KG1 (cell line): ENCODE data around the gene KLC4.

Experiments
- DNase-seq: peaks from one replicate; lab custom pipeline; 2025; lab: John Stamatoyannopoulos, UW

KLC4 gene

DNA sequence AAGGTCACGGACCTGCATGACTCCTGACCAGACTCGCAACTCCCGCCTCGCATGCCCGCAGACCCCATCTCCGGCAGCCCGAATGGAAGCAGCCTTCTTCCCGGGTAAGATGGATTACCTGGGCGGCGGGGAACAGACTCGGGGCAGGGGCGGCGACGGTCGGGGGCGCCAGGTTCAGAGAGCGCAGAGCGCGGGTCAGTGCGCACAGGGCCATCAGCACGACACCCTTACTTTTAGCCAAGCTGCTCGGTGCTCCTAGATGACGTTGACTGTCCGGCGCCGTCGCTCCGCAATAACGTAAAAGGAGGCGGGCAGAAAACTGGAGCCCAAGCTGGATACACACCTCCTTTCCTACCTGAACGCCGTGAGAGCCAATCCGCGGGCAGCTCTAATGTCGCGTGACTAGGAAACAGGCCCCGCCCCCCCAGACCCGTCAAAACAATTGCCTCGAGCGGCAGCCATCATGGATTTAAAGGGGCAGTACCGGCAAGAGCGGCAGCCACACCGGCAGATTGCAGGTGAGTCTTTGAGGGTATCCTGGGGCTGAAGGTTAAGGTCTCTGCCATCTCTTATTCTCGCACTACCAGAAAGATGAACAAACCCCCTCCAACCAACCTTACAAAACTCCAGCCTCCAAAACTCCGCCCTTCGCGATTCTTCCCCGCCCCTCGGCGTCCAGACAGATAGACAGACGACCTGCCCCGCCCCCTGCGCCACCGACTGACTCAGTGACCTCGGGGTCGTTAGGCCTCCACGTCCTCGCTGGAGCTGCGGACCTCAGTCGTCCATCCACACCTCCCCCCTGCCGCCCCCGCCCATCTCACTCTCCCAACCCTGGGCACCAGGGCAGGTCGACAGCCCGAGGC is at the start of gene KLC4, which contains the start of gene MRPL2:
KLC4 (plus strand) TSS at position 464 of the 866 bp plus-strand sequence. CDS start 1,705 bp downstream, outside the sequence.
MRPL2 (minus strand) TSS at position 267 of the 866 bp plus-strand sequence; CDS start at position 214, 53 bp downstream.
- DNase-seq: peak; percentile 98

DNA sequence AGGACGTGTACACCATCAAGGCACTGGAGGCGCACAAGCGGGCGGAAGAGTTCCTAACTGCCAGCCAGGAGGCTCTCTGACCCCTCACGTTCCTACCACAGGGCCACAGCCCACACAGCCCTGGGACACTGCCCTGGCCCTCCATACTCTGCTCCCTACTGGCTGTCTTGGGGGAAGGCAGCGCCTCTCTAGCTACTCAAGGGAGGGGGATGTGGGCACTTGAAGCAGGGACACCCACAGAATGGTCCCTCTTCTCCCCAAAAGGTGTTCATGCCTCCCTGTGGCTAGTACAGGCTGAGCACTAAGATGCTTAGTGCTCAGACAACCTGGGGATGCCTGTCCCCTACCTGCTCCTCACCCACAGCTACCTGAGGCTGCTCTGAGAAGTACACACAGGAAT is 48.2 kb upstream of the KLC4 start:
- DNase-seq: no peak

DNA sequence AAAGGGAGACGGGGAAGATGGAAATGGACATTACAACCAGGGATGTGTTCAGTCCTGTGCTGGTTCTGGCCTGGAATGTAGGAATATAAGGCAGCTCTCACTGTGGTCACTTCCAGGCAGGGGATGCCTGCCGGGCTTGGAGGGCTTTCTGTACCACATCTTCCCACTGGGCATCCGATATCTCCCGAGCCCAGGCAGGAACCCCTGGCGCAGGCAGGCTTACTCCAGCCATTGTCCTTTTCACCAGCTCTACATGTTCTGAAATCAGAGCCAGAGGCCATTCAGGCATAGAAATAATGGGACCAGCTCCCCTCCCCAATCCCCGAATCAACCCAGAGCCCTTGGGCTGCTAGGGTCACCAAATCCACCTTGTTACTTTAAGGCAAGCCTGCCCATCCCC is 47.1 kb upstream of the KLC4 start:
- no peak for DNase-seq

DNA sequence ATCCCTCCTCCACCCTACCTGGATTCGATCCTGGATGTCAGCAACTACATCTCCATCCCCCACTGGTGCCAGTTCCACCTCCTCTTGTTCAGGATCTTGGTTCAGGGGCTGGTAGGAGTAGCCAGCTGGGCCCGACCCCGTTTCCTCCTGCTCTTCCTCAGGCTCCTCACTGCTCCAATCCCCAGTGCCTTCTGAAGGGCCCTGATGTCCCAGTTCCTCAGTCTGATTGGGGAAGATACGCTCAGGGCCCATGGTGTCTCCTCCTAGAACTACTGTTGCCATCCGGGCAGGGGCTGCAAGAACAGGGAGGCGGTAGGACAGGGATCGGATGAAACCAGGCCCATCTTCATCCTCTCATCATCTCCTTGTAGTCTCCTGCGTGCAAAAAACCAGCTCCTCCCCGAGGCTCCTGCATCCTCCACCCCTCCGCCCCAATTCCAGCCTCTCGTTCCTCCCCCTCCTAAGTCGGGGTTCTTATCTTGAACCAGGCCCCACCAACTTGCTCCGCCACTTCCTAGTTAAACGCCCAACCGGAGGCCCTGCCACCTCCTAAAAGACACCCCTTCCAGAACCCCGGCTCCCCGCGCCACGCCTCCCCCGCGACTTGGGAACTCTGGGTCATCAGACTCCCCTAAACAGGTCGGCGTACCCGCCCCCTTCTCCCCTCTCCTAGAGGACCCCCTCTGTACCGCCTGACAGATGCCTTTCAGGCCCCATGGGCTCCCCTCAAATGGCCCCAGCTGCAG is 46.2 kb upstream of the KLC4 start:
- DNase-seq: no peak

DNA sequence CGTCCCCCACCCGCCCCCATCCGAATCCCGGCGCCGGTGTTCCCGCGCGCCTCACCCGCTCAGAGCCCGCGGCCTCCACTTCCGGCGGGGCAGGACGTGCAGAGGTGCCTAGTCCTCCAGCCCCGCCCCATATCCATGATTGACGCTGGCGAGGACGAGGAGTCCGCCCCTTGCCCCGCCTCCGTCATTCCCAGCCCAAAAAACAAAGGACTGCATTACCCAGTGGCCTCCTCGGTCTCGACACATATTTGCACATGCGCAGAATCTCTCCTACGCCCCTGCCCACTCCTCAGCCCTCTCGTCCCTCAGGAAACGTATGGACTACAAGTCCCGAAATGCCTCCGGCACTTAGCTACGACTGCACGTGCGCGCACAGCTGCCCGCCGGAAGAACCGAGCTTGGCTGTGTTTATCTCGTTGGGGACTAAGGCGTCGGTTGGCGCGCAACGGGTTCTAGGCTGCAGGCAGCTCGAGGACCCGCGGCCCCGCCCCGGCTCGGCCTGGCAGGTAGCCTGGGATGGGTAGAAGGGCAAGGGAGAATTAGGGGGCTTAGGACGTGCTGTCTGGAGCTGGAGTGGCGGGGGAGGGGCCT is 45.5 kb upstream of the KLC4 start, which contains the start of the genes KLHDC3 and MEA1:
KLHDC3 (plus strand) TSS at position 407 of the 591 bp plus-strand sequence. CDS start 2,944 bp downstream, outside the sequence.
MEA1 (minus strand) TSS at position 104 of the 591 bp plus-strand sequence. CDS start 133 bp downstream, outside the sequence.
- peak; percentile 95 for DNase-seq

DNA sequence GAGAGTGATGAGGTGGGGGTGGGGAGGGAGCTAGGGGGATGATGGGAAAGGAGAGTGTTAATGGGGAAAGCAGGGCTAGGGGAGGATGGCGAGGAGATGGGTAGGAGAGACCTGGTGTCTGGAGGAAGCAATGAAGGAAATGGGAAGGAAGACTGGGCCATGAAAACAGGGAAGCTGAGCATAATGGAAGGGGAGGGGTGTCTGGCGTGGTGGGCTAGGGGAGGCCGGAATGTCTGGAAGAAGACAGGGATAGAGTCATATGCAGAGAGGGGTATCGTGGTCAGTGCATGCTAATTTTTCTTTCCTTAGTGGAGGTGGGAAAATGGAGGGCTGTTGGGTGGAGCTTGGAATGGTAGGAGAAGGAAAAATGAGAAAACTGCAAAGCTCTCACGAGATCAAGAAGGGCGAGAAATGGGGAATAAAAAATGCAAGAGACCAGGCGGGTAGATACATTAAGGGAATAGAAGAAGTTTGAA is 45.0 kb upstream of the KLC4 start:
- DNase-seq: no peak

DNA sequence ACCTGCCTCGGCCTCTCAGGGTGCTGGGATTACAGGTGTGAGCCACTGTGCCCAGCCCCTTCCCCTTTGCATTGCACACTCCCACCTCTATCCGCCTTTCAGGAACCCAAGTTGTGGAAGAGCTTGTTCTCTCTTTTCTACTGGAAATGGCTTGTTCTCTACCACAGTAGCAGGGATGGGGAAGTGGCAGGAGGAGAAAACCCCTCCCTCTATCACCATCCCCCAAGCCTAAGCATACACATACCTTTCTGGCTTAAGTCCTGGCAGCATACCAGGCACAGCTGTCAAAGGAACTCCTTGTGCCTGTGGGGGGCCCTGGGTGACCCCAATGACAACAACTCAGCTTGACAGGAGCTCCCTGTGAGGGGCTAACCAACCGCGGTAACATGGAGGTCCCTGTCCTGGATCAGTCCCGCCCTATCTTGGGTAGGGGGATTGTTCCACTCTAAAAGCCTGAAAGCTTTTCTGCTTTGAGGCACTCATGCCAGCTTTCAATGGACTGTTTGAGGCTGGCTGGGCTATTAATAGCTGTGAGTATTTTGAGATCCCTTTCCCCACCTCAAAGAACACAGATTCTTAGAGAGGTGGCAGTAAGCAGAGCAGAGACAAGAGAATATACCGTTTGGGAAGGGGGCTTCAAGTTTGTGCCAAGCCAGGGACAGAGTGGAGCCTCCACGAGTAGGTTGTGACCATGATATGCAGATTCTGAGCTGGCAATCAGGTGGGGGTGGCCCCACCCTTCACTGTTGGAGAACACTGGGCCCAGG is 43.1 kb upstream of the KLC4 start:
- no peak for DNase-seq

DNA sequence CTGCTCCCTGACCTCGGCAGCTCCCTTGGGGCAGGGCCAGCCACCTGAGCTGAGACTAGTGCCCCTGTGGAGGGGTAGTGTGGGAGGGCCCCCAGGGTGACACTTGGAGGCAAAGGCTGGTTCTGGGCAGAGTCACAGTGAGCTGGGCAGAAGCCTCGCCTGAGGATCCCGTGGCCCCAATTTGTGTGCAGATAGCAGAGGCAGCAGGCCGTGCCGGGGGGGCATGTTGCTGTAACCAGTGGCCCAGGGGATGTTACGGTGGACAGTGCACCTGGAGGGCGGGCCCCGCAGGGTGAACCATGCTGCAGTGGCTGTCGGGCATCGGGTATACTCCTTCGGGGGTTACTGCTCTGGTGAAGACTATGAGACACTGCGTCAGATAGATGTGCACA is 42.5 kb upstream of the KLC4 start:
- no peak for DNase-seq

DNA sequence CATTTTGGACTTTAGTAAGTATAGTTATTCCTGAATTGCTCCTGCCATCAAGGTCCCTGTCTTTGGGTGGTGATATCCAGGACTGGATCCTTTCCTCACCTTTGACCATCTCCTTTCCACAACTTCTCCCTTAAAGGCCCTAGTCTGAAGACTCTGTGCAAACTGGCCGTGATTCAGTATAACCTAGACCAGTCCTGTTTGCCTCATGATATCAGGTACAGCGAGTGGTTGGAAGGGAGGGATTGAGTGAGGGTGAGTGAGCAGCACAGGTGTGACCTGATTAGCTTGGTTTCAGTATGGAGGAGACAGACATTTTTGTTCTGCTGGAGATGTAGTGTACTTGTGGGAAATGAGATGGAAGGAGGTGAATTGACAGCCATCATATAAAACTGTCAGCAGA is 40.3 kb upstream of the KLC4 start:
- no peak for DNase-seq

DNA sequence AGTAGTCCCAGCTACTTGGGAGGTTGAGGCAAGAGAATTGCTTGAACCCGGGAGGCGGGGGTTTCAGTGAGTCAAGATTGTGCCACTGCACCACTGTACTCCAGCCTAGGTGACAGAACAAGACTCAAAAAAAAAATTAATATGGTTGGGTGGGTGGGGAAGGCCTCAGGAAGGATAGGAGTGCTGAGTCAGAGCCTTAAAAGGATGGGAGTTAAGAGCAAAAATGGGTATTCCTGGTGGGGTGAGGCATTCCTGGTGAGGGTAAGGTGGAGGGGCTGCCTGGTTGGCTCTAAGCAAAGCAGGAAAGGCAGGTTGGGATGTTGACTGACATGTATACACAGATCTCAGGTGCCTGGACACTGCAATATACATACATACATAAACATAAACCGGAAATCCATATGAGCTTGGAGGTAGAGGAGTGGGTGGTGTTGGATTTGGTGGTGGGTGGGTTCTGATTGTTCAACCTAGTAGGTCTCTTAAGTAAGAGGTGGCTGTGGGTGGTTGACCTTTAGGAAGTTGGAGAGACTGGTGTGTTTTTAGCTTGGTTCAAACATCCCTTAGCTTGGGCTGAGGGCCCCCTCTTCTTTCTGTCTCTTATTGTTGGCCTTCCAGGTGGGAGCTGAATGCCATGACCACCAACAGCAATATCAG is 39.3 kb upstream of the KLC4 start:
- DNase-seq: no peak

DNA sequence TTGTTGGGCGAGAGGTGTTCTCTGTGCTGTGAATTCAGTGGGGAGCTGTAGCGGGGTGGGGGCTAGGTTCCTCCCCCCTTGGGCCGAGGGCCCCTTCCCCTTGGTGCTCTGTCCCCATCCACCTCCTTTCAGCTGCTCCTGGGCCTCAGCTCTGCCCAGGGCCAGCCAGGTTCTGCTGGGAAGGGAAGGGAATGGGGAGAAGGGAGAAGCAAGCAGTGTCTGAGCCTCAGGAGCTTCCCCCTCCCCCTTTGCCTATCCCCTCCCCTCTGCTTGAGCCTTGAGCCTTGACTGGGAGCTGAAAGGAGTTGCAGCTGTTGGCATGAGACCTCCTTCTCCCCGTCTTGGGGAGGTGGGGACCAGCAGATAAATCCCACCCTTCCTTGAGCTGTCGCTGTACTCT is 38.6 kb upstream of the KLC4 start:
- DNase-seq: no peak

DNA sequence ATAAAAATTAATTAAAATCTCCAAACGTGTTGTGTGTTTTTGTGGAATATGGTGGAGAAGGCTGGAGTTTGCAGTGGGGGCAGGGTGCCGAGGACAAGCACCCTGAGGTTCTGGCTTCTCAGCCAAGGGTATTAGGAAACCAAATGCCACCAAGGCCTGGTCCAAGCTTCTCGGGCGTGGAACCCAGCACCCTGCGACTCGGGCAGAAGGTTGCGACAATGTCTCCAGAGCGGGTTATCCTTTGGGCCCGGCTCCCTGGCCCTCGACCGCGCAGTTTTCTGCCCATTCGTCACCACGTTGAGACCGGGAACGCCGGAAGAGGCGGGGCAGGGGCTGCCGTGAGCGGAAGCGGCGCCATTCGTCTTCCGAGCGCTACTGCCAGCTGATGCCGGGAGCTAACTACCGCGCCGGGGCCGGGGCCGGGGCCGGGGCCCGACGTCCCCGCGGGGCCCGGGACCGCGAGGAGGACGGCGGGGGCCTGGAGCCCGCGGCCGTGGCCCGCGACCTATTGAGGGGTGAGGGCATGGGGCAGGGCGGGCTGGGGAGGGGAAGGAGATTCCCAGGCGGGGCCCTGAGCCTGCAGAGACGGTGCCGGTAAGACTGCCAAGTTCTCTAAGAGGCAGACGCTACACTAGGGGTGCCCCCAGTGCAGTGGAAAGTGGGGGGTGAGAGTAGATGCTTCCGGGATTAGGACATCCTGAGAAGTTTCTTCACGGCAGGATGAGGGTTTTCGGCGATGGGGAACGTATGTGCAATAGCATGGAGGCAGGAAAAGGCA is 38.0 kb upstream of the KLC4 start, which contains the start of gene RRP36:
RRP36 (plus strand) TSS at position 354 of the 778 bp plus-strand sequence; CDS start at position 386, 32 bp downstream.
- peak; percentile 53 for DNase-seq

DNA sequence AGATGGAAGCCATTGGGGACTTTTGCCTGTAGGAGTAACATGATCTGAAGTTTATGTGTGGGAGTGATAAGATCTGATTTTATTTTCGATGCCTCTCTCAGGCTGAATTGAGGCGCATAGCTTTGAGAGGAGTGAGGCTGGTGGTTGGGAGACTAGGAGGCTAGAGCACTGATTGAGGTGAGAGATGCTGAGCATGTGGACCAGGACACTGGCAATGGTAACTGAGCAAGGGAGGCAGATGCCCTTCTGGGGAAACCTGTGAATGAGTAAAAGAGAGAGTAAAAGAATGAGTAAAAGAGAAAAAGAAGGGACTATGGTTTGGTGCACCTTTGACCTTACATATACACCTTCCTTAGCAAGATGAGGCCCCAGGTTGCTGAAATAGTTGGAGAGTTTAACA is 35.0 kb upstream of the KLC4 start:
- no peak for DNase-seq

DNA sequence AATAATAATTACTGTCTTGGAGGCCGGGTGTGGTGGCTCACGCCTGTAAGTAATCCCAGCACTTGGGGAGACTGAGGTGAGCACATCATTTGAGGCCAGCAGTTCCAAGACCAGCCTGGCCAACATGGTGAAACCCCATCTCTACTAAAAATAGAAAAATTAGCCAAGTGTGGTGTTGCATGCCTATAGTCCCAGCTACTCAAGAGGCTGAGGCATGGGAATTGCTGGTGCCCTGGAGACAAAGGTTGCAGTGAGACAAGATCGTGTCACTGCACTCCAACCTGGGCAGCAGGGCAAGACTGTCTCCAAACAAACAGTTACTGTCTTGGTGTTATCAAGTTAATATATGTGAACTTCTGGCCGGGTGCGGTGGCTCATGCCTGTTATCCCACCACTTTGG is 33.1 kb upstream of the KLC4 start:
- DNase-seq: no peak

DNA sequence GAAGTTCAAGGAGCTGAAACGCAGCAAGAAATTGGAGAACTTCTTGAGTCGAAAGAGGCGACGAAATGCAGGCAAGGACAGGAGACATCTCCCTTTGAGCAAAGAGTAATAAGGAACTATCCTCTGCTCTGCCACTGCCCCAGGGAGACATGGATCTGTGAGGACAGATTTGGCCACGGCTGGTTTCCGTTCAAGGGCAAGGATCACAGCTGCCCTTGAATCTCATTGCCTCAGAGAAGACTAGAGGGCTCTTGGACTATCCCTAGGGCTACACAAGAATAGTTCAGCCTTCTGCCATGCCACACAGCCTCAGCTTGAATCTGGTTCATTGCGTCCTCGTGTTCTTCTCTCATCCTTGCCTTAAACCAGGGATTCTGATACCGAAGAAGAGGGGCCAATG is 30.3 kb upstream of the KLC4 start:
- no peak for DNase-seq

DNA sequence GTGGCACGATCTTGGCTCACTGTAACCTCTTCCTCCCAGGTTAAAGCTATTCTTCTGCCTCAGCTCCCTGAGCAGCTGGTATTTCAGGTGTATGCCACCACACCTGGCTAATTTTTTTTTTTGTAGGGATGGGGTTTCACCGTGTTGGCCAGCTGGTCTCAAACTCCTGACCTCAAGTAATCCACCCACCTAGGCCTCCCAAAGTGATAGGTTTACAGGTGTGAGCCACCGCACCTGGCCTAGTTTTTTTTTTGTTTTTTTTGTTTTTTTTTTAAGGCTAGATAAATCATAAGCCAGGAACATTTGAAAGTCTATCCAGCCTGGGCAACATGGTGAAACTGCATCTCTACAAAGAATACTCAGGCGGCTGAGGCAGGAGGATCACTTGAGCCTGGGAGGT is 27.1 kb upstream of the KLC4 start:
- DNase-seq: no peak

DNA sequence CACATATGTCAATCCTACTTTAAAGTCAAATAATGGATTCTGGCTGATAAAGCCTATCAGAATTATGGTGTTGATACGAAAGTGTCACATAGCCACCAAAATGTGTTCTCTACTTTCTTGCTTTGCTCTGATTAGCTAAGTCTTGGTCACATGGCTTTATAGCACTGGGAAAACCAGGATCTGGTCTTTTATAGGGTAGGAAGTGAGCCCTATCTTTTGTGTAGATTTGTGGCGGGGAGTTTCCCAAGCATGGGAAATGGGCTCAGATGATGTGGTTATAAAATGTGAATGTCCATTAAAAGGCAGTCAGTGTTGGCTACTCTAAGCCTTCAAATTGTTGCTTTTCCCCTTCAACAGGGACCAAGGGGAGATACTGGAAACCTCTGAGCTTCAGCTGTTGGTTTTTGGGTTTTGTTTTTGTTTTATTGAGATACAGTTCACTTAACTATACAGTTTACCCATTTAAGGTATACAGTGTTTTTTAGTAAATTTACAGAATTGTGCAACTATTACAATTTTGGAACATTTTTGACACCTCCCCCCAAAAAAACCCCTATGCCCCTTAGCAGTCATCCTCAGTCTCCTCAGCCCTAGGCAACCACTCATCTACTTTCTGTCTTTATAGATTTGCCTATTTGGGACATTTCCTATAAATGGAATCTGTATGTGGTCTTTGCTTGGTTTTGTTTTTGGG is 25.8 kb upstream of the KLC4 start:
- DNase-seq: no peak

DNA sequence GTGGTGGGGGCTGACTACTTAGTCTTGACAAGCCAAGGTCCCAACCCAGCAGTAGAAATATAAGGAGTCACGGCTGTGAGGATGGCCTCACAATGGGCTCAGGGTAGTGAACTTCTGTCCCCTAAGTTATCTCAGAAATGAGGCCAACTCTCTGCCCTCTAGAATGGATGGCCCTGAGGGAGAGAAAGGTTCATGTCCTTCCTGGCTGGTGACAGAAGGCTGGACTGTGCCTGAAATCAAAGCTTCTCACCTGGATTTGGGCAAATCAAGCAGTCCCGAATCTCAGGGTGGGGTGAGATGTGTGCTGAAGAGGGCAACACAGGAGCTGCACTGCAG is 25.3 kb upstream of the KLC4 start:
- no peak for DNase-seq

DNA sequence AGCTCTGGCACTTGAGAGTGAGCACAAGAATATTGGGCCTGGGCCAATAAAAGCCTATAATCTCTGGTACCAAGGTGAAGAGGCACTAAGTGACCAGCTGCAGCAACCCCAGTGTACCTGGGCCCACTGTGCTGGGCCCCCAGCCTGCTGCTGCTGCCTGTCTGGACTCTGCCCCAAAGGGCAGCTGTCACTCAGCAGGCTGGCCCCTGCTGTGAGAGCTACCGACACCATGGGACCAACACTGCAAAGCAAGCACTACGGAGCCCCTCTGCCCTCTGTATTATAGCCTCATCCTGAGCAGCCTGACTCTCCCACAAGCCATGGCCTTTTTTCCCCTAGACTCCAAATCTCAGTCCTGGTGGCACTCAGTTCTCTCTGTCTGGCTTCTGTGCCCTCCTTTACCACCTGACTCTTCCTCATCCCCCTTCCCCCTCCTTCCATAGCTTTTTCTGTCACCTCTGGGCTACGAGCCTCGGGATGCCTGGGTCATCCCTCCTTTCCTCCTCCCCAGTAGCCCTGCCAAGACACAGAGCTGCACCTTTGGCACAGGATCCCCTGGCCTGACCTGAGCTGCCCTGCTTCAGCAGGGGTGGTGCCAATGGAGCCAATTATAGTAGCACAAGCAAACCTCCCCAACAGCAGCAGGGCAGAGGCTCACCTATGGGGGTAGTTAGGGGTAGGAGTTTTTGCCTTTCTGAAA is 23.8 kb upstream of the KLC4 start:
- no peak for DNase-seq
